Measurements from ENCODE around the gene FBXL17. TPM values are rescaled to one million over a fixed set of nuclear protein-coding genes. Genes with fewer than 3 reads are reported as not detected.

FBXL17 gene
- total and polyA plus RNA-seq, 9 of the 15 experiments (the other 6 are each of a cell fraction or from before 2014, with no cell fraction given): 0.32 to 5.4 (median 1.8) TPM

- TF ChIP-seq RBM15 (IDR thresholded peaks at IDR 0.05; ENCODE audit: insufficient read depth, low read length): no peak
- TF ChIP-seq ZNF512 (tag; IDR thresholded peaks at IDR 0.05): no peak
- no peak for TF ChIP-seq XRCC3 (IDR thresholded peaks at IDR 0.05)
- no peak for TF ChIP-seq ETS1 (conservative IDR thresholded peaks at IDR 0.05; ENCODE audit: control insufficient read depth, low read depth, low read length)
These were observed 541.3 kb downstream of the FBXL17 start (continued) for GRCh38 chr5:107840592-107840991.

- Histone ChIP-seq H4K20me1 (replicated peaks; ENCODE audit: control insufficient read depth, insufficient read depth, low read length) (no peaks in the 10 kb centered on the region), H3K9me1 (ENCODE audit: control insufficient read depth, insufficient read depth, low read length) (no peaks in the 10 kb centered on the region), H3K9me3 (replicated peaks; ENCODE audit: control insufficient read depth, insufficient read depth, low read depth, low read length) (no peaks in the 10 kb centered on the region), H2AFZ (ENCODE audit: low read depth, low read length) (no peak overlapping the region), H3K4me3 (no peak overlapping the region), H3K79me2 (ENCODE audit: control insufficient read depth, insufficient read depth, low read length) (no peaks in the 10 kb centered on the region), H3K27ac (ENCODE audit: extremely low read depth, low read depth, low read length) (no peak overlapping the region), H3K36me3 (ENCODE audit: control insufficient read depth, insufficient read depth, low read length) (no peaks in the 10 kb centered on the region), H3K9ac (ENCODE audit: insufficient read depth in 1 of 2, low read depth in 2 of 2, low read length in 2 of 2) (no peak overlapping the region), H3K4me2 (ENCODE audit: insufficient read depth, low read length) (no peak overlapping the region), H3K4me1 (replicated peaks in 1 of 2; ENCODE audit: control insufficient read depth in 2 of 2, insufficient read depth in 2 of 2, low read length in 2 of 2) (no peaks in the 10 kb centered on the region), H3K27me3 (ENCODE audit: control insufficient read depth in 2 of 2, insufficient read depth in 2 of 2, low read length in 2 of 2) (no peaks in the 10 kb centered on the region)
- no TSS peak for BruUV-seq (replicated peaks)
- ChIA-PET CTCF (ENCODE audit: low intra/inter-chr PET ratio) (no interaction called here), POLR2A (no interaction called here)
- ATAC-seq (no peak), FAIRE-seq (no peak), DNase-seq (ENCODE audit: extremely low read depth in 1 of 4, low spot score in 3 of 4) (no peak)
- 0% methylated on average over 3 of the region's 3 CpGs for WGBS (ENCODE audit: insufficient coverage, low coverage, missing lambda C conversion rate)
- intact Hi-C loops (cut with micrococcal nuclease) (no loop called here), in situ Hi-C loops (cut with MboI) (no loop called here)
- TF ChIP-seq SIN3A (IDR thresholded peaks at IDR 0.05; ENCODE audit: borderline replicate concordance in 2 of 2, control insufficient read depth in 1 of 2, low read depth in 2 of 2, low read length in 2 of 2) (no peak), EP300 (IDR thresholded peaks at IDR 0.05; ENCODE audit: low read length) (no peak), KLF16 (IDR thresholded peaks at IDR 0.05) (no peak), YY1 (IDR thresholded peaks at IDR 0.05; ENCODE audit: borderline replicate concordance in 1 of 3, control insufficient read depth in 1 of 3, extremely low read depth in 1 of 3, insufficient read depth in 3 of 3, insufficient read length in 1 of 3, insufficient replicate concordance in 2 of 3, low read depth in 1 of 3, low read length in 2 of 3) (no peak), MAFF (IDR thresholded peaks at IDR 0.05; ENCODE audit: low read length) (no peak), ZNF586 (CRISPR knock-in tag; conservative IDR thresholded peaks at IDR 0.05) (no peak), RNF2 (IDR thresholded peaks at IDR 0.05) (no peak)
These were observed 541.7 kb downstream of the FBXL17 start for GRCh38 chr5:107840161-107840560.

Data from K562 (cell line).